Measurements from ENCODE around the gene MACF1. TPM values are rescaled to one million over a fixed set of nuclear protein-coding genes. Genes with fewer than 3 reads are reported as not detected.

Gene MACF1
- total RNA-seq, 4 donors from 2014 or later, result 421 to 942 (median 545) TPM

DNA sequence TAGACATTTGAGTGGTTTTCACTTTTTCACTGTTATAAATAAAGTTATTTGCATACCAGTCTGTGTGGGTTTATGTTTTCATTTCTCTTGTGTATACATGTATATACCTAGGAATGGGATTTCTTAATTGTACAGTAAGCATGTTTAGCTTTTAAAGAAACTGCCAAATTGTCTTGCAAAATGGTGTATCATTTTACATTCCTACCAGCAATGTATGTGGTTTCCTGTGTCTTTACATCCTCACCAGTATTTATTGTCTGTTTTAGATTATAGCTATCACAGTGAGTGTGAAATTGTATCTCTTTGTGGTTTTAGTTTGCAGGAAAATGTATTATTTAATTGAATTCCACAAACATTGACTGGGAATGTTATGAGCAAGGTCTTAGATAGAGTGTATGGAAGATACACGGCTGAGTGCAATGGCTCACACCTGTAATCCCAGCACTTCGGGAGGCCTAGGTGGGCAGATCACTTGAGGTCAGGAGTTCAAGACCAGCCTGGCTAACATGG lies 57.3 kb downstream of the MACF1 start:
- Histone ChIP-seq H3K27ac (no peak overlapping the region), H3K4me3 (no peak overlapping the region), H3K4me1 (peaks cover 12% of the 10 kb centered on the region), H3K36me3 (peaks cover 19% of the 10 kb centered on the region), H3K27me3 (no peaks in the 10 kb centered on the region), H3K9me3 (no peaks in the 10 kb centered on the region)
- DNase-seq (ENCODE audit: low spot score in 2 of 2), result no peak
- WGBS, result 79% methylated on average over 2 of the region's 2 CpGs
- TF ChIP-seq POLR2A (IDR thresholded peaks at IDR 0.05), result no peak
- no peak for TF ChIP-seq EP300 (IDR thresholded peaks at IDR 0.05)
- TF ChIP-seq, protein P1, sequence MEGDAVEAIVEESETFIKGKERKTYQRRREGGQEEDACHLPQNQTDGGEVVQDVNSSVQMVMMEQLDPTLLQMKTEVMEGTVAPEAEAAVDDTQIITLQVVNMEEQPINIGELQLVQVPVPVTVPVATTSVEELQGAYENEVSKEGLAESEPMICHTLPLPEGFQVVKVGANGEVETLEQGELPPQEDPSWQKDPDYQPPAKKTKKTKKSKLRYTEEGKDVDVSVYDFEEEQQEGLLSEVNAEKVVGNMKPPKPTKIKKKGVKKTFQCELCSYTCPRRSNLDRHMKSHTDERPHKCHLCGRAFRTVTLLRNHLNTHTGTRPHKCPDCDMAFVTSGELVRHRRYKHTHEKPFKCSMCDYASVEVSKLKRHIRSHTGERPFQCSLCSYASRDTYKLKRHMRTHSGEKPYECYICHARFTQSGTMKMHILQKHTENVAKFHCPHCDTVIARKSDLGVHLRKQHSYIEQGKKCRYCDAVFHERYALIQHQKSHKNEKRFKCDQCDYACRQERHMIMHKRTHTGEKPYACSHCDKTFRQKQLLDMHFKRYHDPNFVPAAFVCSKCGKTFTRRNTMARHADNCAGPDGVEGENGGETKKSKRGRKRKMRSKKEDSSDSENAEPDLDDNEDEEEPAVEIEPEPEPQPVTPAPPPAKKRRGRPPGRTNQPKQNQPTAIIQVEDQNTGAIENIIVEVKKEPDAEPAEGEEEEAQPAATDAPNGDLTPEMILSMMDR (IDR thresholded peaks at IDR 0.05), result no peak
- TF ChIP-seq POLR2AphosphoS5 (IDR thresholded peaks at IDR 0.05), result no peak

- no peak overlapping the region for H3K4me3 ChIP-seq
- no peak for TF ChIP-seq POLR2A (IDR thresholded peaks at IDR 0.05)
- no peak for TF ChIP-seq EP300 (IDR thresholded peaks at IDR 0.05)
- TF ChIP-seq POLR2AphosphoS5 (IDR thresholded peaks at IDR 0.05), result no peak
- TF ChIP-seq, protein P1 (IDR thresholded peaks at IDR 0.05), result no peak
- H3K36me3 ChIP-seq, result peaks cover 10% of the 10 kb centered on the region
- WGBS, result 73% methylated on average over 4 of the region's 4 CpGs
- peaks cover 23% of the 10 kb centered on the region for H3K4me1 ChIP-seq
- no peak for DNase-seq (ENCODE audit: low spot score in 2 of 2)
- no peaks in the 10 kb centered on the region for H3K27me3 ChIP-seq
- H3K27ac ChIP-seq, result no peak overlapping the region
- no peaks in the 10 kb centered on the region for H3K9me3 ChIP-seq
These were observed 58.3 kb downstream of the MACF1 start for GRCh38 chr1:39262802-39263201.

DNA sequence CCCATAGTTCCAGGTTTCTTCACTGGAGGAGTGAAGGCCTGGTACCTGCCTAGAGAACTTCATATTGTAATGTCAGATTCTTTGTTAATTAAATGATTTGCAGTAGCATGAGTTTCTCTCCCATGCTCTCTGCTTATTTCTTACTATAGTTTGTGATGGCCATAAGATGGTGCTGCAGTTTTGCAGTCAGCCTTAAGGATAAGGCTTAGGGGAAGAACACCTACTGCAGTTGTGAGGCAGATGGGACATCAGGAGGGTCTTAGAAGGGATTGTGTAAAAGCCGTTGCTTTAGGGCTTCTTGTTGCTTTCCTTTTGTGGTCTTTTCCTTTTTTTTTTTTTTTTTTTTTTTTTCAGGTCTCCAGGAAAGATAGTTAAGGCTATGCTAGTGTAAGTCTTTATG lies 61.8 kb downstream of the MACF1 start:
- no peak overlapping the region for H3K4me3 ChIP-seq
- no peak for DNase-seq (ENCODE audit: low spot score in 2 of 2)
- H3K27me3 ChIP-seq, result no peaks in the 10 kb centered on the region
- no peaks in the 10 kb centered on the region for H3K9me3 ChIP-seq
- peaks cover 51% of the 10 kb centered on the region for H3K4me1 ChIP-seq
- H3K27ac ChIP-seq, result no peak overlapping the region
- WGBS, result 50% methylated on average over 1 of the region's 1 CpG
- no peaks in the 10 kb centered on the region for H3K36me3 ChIP-seq
- TF ChIP-seq, protein P1 (IDR thresholded peaks at IDR 0.05), result no peak
- TF ChIP-seq POLR2AphosphoS5 (IDR thresholded peaks at IDR 0.05) (no peak), POLR2A (IDR thresholded peaks at IDR 0.05) (no peak), EP300 (IDR thresholded peaks at IDR 0.05) (no peak)

- Histone ChIP-seq H3K4me1 (peaks cover 56% of the 10 kb centered on the region), H3K27ac (no peak overlapping the region), H3K4me3 (no peak overlapping the region), H3K36me3 (no peaks in the 10 kb centered on the region), H3K9me3 (no peaks in the 10 kb centered on the region), H3K27me3 (no peaks in the 10 kb centered on the region)
- DNase-seq (ENCODE audit: low spot score in 2 of 2), result no peak
- WGBS, result 47% methylated on average over 1 of the region's 1 CpG
- TF ChIP-seq POLR2A (IDR thresholded peaks at IDR 0.05) (no peak), POLR2AphosphoS5 (IDR thresholded peaks at IDR 0.05) (no peak), EP300 (IDR thresholded peaks at IDR 0.05) (no peak)
- TF ChIP-seq, protein P1 (IDR thresholded peaks at IDR 0.05), result no peak
These were observed 62.3 kb downstream of the MACF1 start for GRCh38 chr1:39266792-39267191.

GRCh38 chr1:39268112-39268581 lies 63.7 kb downstream of the MACF1 start:
- H3K4me1 ChIP-seq, result peaks cover 65% of the 10 kb centered on the region
- WGBS, result 10% methylated on average over 8 of the region's 8 CpGs
- H3K9me3 ChIP-seq, result no peaks in the 10 kb centered on the region
- peak overlapping the region; percentile 65 for H3K27ac ChIP-seq
- TF ChIP-seq POLR2AphosphoS5 (IDR thresholded peaks at IDR 0.05), result peak in 1 of 3 donors; percentile 3
- no peak for TF ChIP-seq POLR2A (IDR thresholded peaks at IDR 0.05)
- no peak for TF ChIP-seq EP300 (IDR thresholded peaks at IDR 0.05)
- TF ChIP-seq, protein P1 (IDR thresholded peaks at IDR 0.05), result no peak
- peak overlapping the region; percentile 39 for H3K4me3 ChIP-seq
- no peaks in the 10 kb centered on the region for H3K36me3 ChIP-seq
- no peaks in the 10 kb centered on the region for H3K27me3 ChIP-seq
- DNase-seq (ENCODE audit: low spot score in 2 of 2), result no peak
